Measurements from ENCODE around the gene CLK2.
A peak's percentile ranks its signal among the peaks of the same experiment; 100 is the strongest.

Gene CLK2

GRCh38 chr1:155273343-155274245 lies at the start of gene CLK2:
Gene CLK2 (minus strand): TSS chr1:155273504. CDS start chr1:155270977, 2,527 bp downstream.
- H3K27me3 Mint-ChIP-seq, result no peaks in the 10 kb centered on the region
- H3K9me3 Mint-ChIP-seq, result no peaks in the 10 kb centered on the region
- peak; percentile 95 for ATAC-seq
- peaks cover 29% of the 10 kb centered on the region for H3K36me3 Mint-ChIP-seq
- peaks cover 56% of the 10 kb centered on the region for H3K4me1 Mint-ChIP-seq
- peak within 1 kb of the TSS; percentile 86 for H3K4me3 Mint-ChIP-seq
- peak within 1 kb of the TSS; percentile 77 for H3K27ac Mint-ChIP-seq

GRCh38 chr1:155322571-155322952 lies 49.3 kb upstream of the CLK2 start:
- ATAC-seq, result no peak
- H3K27ac Mint-ChIP-seq, result no peak overlapping the region
- H3K27me3 Mint-ChIP-seq, result no peaks in the 10 kb centered on the region
- H3K4me3 Mint-ChIP-seq, result peak overlapping the region; percentile 56
- no peaks in the 10 kb centered on the region for H3K9me3 Mint-ChIP-seq
- H3K36me3 Mint-ChIP-seq, result peaks cover 30% of the 10 kb centered on the region
- peaks cover 51% of the 10 kb centered on the region for H3K4me1 Mint-ChIP-seq

GRCh38 chr1:155321639-155322503 lies 48.6 kb upstream of the CLK2 start:
- peaks cover 30% of the 10 kb centered on the region for H3K36me3 Mint-ChIP-seq
- peak overlapping the region; percentile 56 for H3K4me3 Mint-ChIP-seq
- peaks cover 52% of the 10 kb centered on the region for H3K4me1 Mint-ChIP-seq
- no peaks in the 10 kb centered on the region for H3K27me3 Mint-ChIP-seq
- H3K9me3 Mint-ChIP-seq, result no peaks in the 10 kb centered on the region
- ATAC-seq, result no peak
- H3K27ac Mint-ChIP-seq, result no peak overlapping the region

GRCh38 chr1:155320661-155321617 lies 47.6 kb upstream of the CLK2 start, which contains the start of gene RUSC1:
Gene RUSC1 (plus strand): TSS chr1:155320894. CDS start chr1:155321774, 880 bp downstream.
- H3K27me3 Mint-ChIP-seq, result no peaks in the 10 kb centered on the region
- H3K4me1 Mint-ChIP-seq, result peaks cover 54% of the 10 kb centered on the region

GRCh38 chr1:155320252-155320651 lies 46.9 kb upstream of the CLK2 start:
- Mint-ChIP-seq H3K4me3 (peak overlapping the region; percentile 45), H3K27ac (no peak overlapping the region), H3K9me3 (no peaks in the 10 kb centered on the region), H3K4me1 (peaks cover 52% of the 10 kb centered on the region), H3K27me3 (no peaks in the 10 kb centered on the region), H3K36me3 (peaks cover 30% of the 10 kb centered on the region)
- ATAC-seq, result no peak

More at GRCh38 chr1:155320661-155321617, 47.6 kb upstream of the CLK2 start, which contains the start of gene RUSC1:
- H3K9me3 Mint-ChIP-seq, result no peaks in the 10 kb centered on the region
- no peak within 1 kb of the TSS for H3K27ac Mint-ChIP-seq
- H3K4me3 Mint-ChIP-seq, result peak within 1 kb of the TSS; percentile 45
- no peak for ATAC-seq
- H3K36me3 Mint-ChIP-seq, result peaks cover 30% of the 10 kb centered on the region

GRCh38 chr1:155319536-155319935 lies 46.2 kb upstream of the CLK2 start:
- no peak for ATAC-seq
- H3K27me3 Mint-ChIP-seq, result no peaks in the 10 kb centered on the region
- no peak overlapping the region for H3K27ac Mint-ChIP-seq
- H3K4me3 Mint-ChIP-seq, result no peak overlapping the region
- no peaks in the 10 kb centered on the region for H3K9me3 Mint-ChIP-seq
- H3K4me1 Mint-ChIP-seq, result peaks cover 46% of the 10 kb centered on the region
- peaks cover 30% of the 10 kb centered on the region for H3K36me3 Mint-ChIP-seq

GRCh38 chr1:155318082-155318481 lies 44.8 kb upstream of the CLK2 start:
- peaks cover 37% of the 10 kb centered on the region for H3K36me3 Mint-ChIP-seq
- no peaks in the 10 kb centered on the region for H3K27me3 Mint-ChIP-seq
- no peak overlapping the region for H3K4me3 Mint-ChIP-seq
- peaks cover 52% of the 10 kb centered on the region for H3K4me1 Mint-ChIP-seq
- no peaks in the 10 kb centered on the region for H3K9me3 Mint-ChIP-seq
- ATAC-seq, result no peak
- H3K27ac Mint-ChIP-seq, result no peak overlapping the region

GRCh38 chr1:155316922-155317321 lies 43.6 kb upstream of the CLK2 start:
- no peak for ATAC-seq
- Mint-ChIP-seq H3K9me3 (no peaks in the 10 kb centered on the region), H3K27me3 (no peaks in the 10 kb centered on the region), H3K4me1 (peaks cover 53% of the 10 kb centered on the region), H3K27ac (no peak overlapping the region), H3K36me3 (peaks cover 47% of the 10 kb centered on the region), H3K4me3 (no peak overlapping the region)

GRCh38 chr1:155313261-155313660 lies 40.0 kb upstream of the CLK2 start:
- Mint-ChIP-seq H3K4me1 (peaks cover 49% of the 10 kb centered on the region), H3K27ac (no peak overlapping the region), H3K4me3 (no peak overlapping the region), H3K27me3 (no peaks in the 10 kb centered on the region), H3K9me3 (no peaks in the 10 kb centered on the region), H3K36me3 (peaks cover 40% of the 10 kb centered on the region)
- no peak for ATAC-seq

GRCh38 chr1:155309423-155310021 lies 36.2 kb upstream of the CLK2 start:
- peaks cover 42% of the 10 kb centered on the region for H3K4me1 Mint-ChIP-seq
- H3K27ac Mint-ChIP-seq, result peak overlapping the region; percentile 96
- peaks cover 35% of the 10 kb centered on the region for H3K36me3 Mint-ChIP-seq
- no peaks in the 10 kb centered on the region for H3K9me3 Mint-ChIP-seq
- no peaks in the 10 kb centered on the region for H3K27me3 Mint-ChIP-seq
- ATAC-seq, result no peak
- H3K4me3 Mint-ChIP-seq, result peak overlapping the region; percentile 95

GRCh38 chr1:155308493-155309422 lies 35.5 kb upstream of the CLK2 start, which contains the start of gene FDPS:
Gene FDPS (plus strand): TSS chr1:155308866. CDS start chr1:155309790, 924 bp downstream.
- Mint-ChIP-seq H3K36me3 (peaks cover 35% of the 10 kb centered on the region), H3K27ac (peak within 1 kb of the TSS; percentile 96), H3K4me1 (peaks cover 42% of the 10 kb centered on the region), H3K4me3 (peak within 1 kb of the TSS; percentile 95), H3K9me3 (no peaks in the 10 kb centered on the region), H3K27me3 (no peaks in the 10 kb centered on the region)
- peak; percentile 100 for ATAC-seq

- Mint-ChIP-seq H3K9me3 (no peaks in the 10 kb centered on the region), H3K4me3 (no peak overlapping the region), H3K27ac (peak overlapping the region; percentile 20), H3K4me1 (peaks cover 32% of the 10 kb centered on the region), H3K36me3 (peaks cover 21% of the 10 kb centered on the region), H3K27me3 (no peaks in the 10 kb centered on the region)
- no peak for ATAC-seq
These were observed 34.0 kb upstream of the CLK2 start for GRCh38 chr1:155307247-155307740.

GRCh38 chr1:155305881-155306391 lies 32.6 kb upstream of the CLK2 start:
- no peak overlapping the region for H3K4me3 Mint-ChIP-seq
- H3K36me3 Mint-ChIP-seq, result peaks cover 8% of the 10 kb centered on the region
- H3K27ac Mint-ChIP-seq, result peak overlapping the region; percentile 20
- ATAC-seq, result no peak
- H3K27me3 Mint-ChIP-seq, result no peaks in the 10 kb centered on the region
- peaks cover 18% of the 10 kb centered on the region for H3K4me1 Mint-ChIP-seq
- no peaks in the 10 kb centered on the region for H3K9me3 Mint-ChIP-seq

Measured in stimulated activated memory B cell treated with anti-CD40 and anti-IgM and Interleukin-4, amounts not matched to agents 10 μg/mL and 1 μg/mL and 100 μg/mL, for 72 hours (primary cell).